Stimulated activated CD8-positive, alpha-beta memory T cell treated with anti-CD3 and anti-CD28 coated beads, Interleukin-7, amount 100 ng/mL, for 48 hours (primary cell): Measurements from ENCODE around the gene SUSD6.
"Not testable (repeated sequence)": the region's sequence is repeated elsewhere in the genome, so short reads cannot be mapped to it uniquely, and the experiment has no call there.

Source experiments
- DNase-seq, 2 donors: peaks; one replicate each; pipeline ENCODE4 v3.0.0-alpha.2; 2020; ENCODE audit warnings: low read depth in 1 of 2; ENCODE audit errors: extremely low read depth in 1 of 2

Gene SUSD6

DNA sequence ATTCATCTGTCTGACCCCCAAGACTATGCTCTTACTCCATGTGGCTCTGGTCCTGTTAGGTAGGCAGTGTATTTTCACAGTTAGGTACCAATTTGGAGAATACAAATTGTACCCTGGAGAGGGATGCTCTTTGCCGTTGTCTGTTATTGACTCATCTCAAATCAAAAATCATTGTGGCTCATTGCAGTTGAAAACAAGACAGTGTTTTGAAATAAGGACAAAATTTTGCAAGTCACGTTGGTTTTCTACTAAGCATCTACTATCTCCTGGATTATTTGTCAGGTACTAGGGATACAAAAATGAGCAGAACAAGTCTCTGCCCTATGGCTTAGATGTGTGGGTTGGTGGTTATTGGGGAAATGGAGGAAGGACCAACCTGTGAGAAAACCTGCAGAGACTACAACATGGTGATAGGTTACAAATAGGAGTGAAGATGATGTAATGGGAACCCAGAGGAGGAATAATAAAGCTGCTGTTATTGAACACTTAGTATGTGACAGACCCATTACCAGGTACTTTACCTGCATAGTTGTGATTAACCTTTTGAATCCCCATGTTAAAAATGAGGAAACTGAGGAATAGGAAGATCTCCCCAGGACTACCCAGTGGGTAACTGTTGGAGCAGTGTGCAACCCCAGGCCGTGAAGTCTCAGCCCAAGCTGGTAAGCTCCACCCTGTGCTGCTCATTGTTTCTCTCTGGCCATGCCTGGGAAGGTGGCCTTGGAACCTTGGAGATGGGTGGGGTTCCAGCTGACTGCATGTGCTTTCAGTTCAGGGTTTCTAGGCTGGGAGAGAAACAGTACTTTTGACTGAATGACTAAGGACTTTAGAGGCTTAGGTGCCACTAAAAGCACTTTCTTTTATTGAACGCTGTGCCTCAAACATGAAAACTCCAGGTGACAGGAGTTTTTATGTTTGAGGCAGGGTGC is 82.7 kb downstream of the SUSD6 start:
- DNase-seq = no peak

DNA sequence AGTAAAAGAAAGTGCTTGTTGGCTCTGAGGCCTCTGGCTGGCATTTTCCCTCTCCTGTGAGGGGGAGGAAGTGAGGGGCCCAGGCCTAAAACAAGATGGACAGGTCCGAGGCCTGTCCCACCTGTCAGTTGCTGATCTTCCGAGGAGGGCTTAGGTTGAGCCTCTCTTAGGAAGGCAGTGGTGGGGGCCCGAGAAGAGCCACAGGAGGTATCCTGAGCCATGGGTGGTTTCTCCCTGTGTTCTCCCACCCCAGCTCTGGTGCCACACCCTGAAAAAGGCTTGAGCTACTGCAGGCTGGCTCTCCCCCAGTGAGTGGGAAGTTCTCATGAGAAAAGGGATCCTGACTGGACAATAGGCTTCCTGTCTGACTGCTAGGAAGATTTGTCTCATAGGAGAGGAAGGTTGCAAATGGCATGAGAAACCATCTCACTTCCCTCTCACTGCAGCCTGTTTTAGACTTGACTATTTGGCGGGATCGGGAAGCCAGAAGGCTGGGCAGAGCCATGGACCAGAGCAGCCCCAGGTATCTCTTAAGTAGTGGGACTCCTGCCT is 83.4 kb downstream of the SUSD6 start:
- no peak for DNase-seq

DNA sequence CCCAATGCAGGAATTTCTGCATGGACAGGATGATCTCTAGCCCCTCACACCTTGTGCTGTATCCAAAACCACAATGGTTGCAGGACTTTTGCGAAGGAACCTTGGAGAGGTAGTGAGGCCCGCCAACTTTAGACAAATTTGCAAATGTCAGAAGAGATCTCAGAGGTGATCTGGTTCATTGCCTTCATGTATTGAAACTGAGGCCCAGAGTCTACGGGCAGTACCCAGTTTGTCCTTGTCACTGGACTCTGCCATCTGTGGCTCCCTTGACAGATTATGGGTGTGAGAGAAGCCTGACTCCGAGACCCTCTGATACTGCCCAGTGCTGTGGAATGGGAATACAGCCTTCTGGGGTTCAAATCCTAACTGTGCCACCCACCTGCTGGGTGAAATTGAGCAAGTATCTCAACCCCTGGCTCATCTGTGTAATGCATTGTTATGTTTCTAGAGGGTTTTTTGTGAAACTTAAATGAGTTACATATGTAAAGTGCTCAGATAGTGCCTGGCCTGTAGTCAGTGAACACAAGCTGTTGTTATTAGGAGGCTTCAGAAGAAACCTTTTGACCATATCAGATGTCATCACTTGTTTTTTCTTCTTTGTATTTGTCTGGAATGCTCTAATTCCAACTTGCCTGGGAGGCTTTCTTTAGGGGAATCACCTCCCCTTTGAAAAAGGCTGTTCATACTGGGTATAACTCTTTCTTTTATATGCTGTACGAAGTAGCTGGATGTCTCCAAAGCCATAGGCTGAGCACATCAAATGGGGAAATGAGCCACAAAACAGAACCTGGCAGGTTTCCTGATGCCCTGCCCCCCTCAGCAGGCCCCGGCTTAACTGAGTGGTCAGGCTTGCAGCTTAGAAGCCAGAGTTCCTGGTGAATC is 84.2 kb downstream of the SUSD6 start:
- no peak for DNase-seq

DNA sequence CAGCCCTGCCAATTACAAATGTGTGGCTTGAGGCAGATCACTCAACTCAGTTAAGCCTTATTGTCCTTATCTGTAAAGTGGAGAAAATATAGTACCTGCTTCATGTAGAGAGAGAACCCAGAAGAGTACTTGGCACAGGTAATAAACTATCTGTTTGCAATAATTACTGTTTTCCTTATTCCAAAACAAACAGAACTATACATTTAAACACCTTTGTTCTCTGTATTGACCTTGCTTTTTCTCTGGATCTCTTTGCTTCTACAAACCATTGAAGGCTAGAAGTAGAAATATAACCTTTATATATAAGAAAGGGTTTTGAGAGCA is 84.8 kb downstream of the SUSD6 start:
- DNase-seq = no peak

DNA sequence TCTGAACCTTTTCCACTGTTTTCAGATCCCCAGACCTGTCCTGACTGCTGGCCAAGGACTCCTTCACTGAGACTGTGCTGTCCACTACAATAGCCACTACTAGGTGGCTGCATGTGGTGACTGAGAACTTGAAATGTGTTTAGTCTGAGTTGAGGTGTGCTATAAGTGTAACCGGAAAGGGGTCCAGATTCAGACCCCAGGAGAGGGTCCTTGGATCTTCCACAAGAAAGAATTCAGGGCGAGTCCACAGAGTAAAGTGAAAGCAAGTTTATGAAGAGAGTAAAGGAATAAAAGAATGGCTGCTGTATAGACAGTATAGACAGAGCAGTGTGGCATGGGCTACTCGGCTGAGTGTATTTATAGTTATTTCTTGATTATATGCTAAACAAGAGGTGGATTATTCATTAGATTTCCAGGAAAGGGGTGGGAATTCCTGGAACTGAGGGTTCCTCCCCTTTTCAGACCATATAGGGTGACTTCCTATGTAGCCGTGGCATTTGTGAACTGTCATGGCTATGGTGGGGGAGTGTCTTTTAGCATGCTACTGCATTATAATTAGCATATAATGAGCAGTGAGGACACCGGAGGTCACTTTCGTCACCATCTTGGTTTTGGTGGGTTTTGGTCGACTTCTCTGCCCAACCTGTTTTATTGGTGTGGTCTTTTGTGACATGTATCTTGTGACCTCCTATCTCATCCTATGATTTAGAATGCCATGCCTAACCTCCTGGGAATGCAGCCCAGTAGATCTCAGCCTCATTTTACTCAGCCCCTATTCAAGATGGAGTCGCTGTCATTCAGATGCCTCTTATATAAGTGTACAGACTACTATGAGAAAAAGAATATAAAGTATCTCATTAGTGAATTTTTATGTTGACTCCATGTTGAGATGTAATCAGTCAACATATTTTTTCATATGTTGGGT is 85.5 kb downstream of the SUSD6 start:
- no peak for DNase-seq

DNA sequence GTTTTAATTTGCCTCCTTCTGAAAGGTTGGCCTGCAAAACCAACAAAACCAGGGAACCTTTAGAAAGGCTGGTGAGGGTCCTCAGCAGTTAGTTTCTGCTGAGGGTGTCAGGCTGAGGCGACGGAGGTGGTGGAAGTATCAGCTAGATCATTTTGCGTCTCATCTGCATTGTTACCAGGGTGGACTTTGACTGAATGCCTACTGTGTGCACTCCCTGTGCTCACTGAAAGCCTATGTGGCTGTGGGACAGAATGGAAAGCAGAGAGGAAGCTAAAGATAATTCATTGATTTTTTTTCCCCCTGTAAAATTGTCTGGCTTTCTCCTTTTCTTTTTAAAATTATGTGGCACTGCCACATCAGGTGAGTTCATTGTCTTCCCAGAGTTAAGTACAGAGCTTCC is 87.2 kb downstream of the SUSD6 start:
- no peak for DNase-seq

DNA sequence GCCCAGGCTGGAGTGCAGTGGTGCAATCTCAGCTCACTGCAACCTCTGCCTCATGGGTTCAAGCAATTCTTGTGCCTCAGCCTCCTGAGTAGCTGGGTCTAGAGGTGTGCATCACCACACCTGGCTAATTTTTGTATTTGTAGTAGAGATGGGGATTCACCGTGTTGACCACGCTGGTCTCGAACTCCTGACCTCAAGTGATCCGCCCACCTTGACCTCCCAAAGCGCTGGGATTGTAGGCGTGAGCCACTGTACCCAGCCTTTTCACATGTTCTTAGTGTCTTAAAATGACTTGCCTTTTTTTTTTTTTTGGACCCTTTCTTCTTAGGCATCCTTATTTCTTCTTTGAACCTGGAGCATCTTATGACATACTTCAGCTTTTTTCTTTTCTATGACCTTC is 87.8 kb downstream of the SUSD6 start:
- not testable (repeated sequence) for DNase-seq

DNA sequence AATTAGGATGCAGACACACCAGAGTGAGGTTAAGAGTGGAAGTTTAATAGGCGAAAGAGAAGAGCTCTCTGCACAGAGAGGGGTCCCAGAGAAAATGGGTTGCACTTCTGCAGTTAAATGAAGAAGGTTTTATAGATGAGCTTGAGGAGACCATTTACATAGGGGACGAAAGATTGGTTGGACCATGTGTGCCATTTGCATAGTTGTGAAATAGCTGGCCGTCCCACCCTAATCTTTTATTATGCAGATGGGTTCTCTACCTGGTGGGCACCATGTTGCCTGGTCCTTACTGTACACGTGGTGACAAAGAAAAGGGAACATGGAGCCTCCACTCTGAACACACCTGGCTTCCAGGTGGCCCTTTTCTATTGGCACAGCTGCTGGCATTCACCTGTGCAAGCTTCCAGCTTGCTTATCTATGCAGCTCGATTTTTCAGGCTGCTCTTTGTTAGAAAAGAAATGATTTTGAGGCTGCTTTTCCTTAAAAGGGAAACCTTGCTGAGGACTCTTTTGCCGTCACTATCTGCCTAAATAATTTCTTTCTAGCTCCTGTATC is 88.4 kb downstream of the SUSD6 start:
- no peak for DNase-seq

DNA sequence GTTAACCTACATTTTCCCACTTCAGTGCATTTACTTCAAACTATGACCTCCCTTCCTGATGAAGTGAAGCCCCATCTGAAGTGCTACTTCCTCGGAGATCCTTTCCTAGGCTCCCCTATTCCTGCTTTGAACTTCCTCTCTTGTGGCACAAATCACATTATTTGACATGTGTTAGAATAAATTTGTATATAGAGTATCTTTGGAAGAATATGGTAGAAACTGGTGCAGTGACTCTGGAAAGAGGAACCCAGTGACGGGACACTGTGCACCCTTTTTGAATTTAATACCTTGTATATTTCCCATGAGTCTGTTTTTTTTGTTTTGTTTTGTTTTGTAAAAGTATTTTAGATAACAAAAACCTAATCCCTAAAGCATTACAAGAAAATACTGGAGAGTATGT is 89.2 kb downstream of the SUSD6 start:
- DNase-seq = no peak

DNA sequence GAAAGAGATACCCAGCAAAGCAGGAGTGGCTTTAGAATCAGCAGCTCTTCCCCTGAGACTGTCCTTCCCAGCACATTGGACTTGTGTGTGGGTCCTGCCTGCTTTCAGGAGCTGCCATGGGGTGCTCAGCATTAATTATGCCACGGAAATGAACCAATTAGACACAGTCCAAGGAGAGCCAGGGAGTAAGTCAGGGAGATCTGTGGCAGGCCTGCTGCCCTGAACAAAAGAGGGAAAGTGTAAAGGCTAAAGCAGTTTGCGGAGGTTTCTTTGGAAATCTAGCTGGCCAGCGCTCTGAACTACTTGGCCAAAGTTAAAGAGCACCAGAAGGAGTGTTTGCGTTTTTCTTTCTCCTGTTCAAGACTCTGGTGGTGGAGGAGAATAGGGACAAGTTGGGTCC is 89.9 kb downstream of the SUSD6 start:
- DNase-seq = no peak

DNA sequence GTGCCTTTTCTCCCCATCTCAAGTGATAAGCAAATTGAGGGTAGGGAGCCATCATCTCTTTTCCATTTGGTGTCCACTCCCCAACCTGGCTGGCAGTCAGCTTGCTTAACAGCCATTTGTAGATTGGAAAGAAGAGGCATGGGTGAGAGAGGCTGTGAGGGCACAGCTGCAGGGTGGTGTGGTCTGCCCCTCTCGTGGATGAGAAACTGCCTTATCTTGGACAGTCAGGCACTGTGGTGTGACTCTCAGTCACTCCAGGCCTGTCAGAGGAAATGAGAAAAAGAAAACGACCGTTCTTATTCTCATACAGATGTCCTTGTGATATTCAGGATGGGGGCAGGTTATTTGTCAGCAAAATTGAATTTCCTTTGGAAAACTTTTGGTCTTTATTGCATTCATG is 90.5 kb downstream of the SUSD6 start:
- no peak for DNase-seq

DNA sequence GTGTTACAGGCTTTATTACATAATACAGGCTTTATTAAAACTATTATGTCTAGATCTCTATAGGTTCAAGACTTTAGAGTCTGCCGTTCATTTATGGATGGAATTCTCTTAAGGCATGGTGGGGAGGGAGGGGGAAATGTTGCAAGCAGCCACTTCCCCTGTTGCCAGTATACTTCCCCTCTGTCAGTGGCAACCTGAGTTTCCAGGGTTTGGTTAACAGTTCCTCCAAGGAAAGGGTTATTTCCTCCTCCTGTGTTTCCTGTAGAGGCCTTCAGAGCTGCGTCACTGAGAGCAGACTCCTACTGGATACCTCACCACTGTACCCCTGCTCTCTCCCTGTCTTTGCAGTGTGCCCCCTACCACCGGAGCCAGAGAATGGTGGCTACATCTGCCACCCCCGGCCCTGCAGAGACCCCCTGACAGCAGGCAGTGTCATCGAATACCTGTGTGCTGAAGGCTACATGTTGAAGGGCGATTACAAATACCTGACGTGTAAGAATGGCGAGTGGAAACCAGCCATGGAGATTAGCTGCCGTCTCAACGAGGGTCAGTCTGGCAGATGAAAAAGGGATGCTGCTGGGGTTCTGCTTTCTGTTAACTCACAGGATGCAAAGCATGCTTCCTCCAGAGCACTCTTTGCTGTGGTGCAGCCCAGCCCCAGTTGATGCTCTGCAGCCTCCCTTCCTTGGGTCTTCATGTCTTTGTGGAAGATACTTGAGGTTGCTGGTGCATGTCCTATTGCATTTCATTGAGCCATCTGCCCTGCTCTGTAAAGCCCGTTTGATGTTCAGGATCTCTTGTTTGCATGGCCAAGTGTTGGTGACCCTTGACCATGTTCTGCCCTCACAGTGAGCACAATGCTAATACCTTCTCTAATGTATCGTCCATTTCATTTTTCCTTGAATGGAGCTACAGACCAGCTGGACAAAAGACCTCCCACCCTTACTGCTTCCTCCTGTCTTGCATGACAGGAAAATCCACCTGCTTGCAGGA is 91.9 kb downstream of the SUSD6 start:
- no peak for DNase-seq

DNA sequence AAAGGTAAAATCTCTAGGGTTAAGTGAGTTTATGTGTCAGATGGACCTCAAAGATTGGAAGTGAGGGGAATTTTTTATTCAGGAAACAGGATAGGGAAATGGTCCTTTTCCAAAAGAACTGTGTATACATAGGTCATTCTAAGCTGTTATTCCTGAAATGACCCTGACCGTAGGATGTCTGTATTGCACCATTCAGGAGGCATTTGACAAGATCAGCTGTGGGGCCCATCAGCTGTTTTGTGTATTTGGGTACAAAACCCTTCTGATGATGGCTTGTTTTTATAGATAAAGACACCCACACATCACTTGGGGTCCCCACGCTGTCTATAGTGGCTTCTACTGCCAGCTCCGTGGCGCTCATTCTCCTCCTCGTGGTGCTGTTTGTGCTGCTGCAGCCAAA is 92.9 kb downstream of the SUSD6 start:
- no peak for DNase-seq

DNA sequence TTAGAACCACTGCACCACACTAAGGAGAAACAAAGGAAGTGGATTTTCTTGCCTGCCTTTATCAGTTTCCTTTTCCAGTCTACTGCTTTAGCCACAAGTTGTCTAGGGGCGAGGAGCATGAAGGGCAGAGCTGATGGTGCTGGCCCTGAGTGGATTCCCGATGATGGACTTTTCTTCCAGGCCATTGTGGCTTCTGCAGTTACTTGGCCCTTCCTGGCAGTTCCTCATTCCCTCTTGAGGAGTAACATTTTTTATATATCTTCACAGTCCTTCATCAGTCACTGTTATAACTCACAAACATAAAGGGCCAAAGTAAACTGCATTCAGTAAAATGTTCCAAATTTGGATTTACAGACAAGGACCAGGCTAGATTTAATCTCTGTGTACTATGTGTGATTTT is 94.3 kb downstream of the SUSD6 start:
- no peak for DNase-seq

DNA sequence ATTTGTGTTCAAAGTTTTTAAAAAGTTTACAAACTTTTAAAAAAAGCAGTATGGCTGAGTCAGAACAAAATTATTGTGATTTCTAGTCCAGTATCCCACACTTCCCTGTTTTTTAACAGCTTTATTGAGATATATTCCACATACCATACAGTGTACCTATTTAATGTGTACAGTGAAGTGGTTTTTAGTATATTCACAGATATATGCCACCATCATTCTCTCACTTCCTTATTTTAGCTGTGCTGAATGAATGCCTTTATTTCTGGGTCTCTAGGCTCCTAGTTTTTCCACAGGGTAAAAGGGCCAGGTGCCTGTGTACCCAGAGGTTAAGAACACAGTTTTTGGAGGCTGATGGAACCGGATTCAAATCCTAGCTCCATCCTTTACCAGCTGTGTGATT is 96.7 kb downstream of the SUSD6 start:
- DNase-seq = no peak

DNA sequence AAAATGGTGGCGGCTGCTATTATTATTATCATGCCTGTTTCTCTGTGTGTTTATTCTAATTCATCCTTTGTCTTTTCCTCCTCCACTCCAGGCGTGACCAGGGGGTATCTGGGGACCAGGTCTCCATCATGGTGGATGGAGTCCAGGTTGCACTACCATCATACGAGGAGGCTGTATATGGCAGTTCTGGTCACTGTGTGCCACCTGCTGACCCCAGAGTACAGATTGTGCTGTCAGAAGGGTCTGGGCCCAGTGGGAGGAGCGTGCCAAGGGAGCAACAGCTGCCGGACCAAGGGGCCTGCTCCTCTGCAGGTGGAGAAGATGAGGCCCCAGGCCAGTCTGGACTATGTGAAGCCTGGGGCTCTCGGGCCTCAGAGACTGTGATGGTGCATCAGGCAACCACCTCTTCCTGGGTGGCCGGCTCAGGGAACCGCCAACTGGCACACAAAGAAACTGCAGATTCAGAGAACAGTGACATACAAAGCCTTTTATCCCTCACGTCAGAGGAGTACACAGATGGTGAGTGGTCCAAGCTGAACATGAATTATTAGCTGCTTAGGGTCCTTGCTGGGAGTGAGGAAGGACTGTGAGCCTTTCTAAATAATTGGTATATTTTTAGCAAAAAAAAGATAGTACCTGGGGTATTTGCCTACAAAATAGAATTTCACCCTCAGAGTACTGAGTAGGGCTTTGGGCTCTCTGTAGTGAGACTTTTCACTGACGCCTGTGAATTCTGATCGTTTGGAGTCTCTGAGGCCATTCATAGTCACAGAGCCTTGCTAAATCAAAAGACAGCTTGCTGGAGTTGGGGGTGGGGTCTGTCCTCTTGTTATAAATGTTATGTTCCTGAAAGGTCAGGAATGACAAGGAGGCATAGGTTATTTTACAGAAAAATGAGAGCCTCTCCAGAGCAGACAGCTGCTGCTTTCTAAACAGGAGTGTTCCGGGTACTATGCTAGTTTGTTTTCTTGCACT is 97.5 kb downstream of the SUSD6 start:
- DNase-seq = no peak

DNA sequence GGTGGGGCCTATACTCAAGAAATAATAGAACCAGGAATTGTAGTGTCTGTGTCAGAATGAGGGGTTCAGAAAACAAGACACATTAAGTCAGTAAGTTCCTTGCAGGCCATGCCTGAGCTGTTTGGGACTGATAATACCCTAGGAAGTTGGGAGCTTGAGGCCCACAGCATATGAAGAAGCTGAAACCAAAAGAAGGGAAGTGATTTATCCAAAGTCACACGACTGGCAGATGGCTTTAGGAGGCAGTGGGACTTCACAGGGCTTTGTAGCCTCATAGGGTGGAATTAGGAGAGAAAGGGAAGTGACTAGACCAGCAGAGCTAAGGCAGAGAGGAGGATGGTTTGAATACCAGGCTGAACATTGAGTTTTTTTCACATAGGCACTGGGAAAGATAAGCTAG is 99.0 kb downstream of the SUSD6 start:
- no peak for DNase-seq

DNA sequence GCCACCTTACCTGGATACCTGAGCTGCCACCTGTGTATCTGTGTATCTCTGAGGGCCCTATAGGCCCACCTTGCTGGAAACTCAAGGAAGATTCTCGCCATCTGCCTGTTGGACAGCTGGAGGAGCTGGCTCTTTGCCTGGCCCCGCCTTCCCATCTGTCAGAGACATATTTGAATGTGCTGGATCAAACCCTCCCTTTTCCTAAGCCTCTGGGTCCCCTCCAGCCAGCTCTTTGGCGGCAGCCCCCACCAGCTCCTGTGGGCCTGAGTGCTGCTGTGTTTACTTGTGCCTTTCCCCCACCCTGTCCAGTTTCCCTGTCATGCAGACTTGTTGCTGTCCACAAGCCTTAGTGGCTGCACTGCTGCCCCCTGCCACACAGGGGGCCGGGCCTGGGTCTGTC is 99.7 kb downstream of the SUSD6 start:
- no peak for DNase-seq
